Activated CD4-positive, alpha-beta memory T cell treated with anti-CD3 and anti-CD28 coated beads, Interleukin-2, amount 10 ng/mL, durations not matched to agents 7 days and 5 days (primary cell): ENCODE data around the gene PRSS23. TPM values are rescaled to one million over a fixed set of nuclear protein-coding genes. Genes with fewer than 3 reads are reported as not detected.

Experiments used
- CTCF ChIA-PET: fragments of 350-600 bp; sonication (Branson Sonifier 250); formaldehyde crosslinking; loops from one replicate; lab custom pipeline; 2021; ENCODE audit warnings: antibody characterized with exemption, inconsistent platforms; lab: Charles Lee
- POLR2A ChIA-PET: fragments of 350-600 bp; sonication (Branson Sonifier 250); formaldehyde crosslinking; loops from one replicate; lab custom pipeline; 2021; ENCODE audit warnings: antibody characterized with exemption; lab: Charles Lee
- DNase-seq: peaks from one replicate; pipeline ENCODE4 v3.0.0-alpha.2; 2020
- H3K27ac Mint-ChIP-seq: one replicate; pipeline ENCODE4 v1.8.0; 2021; ENCODE audit warnings: mild to moderate bottlenecking, mixed read lengths
- H3K27me3 Mint-ChIP-seq: one replicate; pipeline ENCODE4 v1.8.0; 2021; ENCODE audit warnings: mixed read lengths
- H3K36me3 Mint-ChIP-seq: one replicate; pipeline ENCODE4 v1.8.0; 2021; ENCODE audit warnings: low read depth, mixed read lengths
- H3K4me1 Mint-ChIP-seq: one replicate; pipeline ENCODE4 v1.8.0; 2021; ENCODE audit warnings: mixed read lengths
- H3K4me3 Mint-ChIP-seq: one replicate; pipeline ENCODE4 v1.8.0; 2021; ENCODE audit warnings: mild to moderate bottlenecking, mixed read lengths
- H3K9me3 Mint-ChIP-seq: one replicate; pipeline ENCODE4 v1.8.0; 2021; ENCODE audit warnings: mixed read lengths
- total RNA-seq, 2 experiments: library from RNA; stranded (reverse); gene quantifications; one replicate each; pipeline ENCODE4 v1.2.3, GENCODE V29; 2021

PRSS23 gene
- total RNA-seq, 2 experiments from 2014 or later, result 4.0 TPM

DNA sequence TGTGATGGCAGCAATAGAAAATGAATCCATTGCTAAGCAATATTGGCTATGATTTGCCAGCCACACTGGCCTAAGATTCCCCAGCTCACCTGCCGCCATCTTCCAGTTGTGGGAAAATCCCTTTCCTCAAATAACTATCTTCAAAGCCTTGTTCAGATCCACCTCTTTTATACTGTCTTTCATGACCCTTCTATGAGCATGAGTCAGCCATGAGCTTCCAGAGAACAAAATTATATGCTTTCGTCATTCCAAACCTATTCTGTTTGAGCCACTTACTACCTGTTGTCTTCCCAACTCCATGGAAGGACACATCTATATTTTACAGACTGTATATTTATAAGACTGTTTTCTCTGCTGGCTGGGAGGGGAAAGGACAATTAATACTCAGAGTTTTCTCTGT lies 25.0 kb upstream of the PRSS23 start:
- ChIA-PET CTCF (no interaction called here), POLR2A (no interaction called here)
- H3K4me3 Mint-ChIP-seq, result no peak overlapping the region
- H3K36me3 Mint-ChIP-seq, result no peaks in the 10 kb centered on the region
- H3K9me3 Mint-ChIP-seq, result no peaks in the 10 kb centered on the region
- H3K27me3 Mint-ChIP-seq, result peaks cover 35% of the 10 kb centered on the region
- no peak overlapping the region for H3K27ac Mint-ChIP-seq
- no peaks in the 10 kb centered on the region for H3K4me1 Mint-ChIP-seq
- no peak for DNase-seq

DNA sequence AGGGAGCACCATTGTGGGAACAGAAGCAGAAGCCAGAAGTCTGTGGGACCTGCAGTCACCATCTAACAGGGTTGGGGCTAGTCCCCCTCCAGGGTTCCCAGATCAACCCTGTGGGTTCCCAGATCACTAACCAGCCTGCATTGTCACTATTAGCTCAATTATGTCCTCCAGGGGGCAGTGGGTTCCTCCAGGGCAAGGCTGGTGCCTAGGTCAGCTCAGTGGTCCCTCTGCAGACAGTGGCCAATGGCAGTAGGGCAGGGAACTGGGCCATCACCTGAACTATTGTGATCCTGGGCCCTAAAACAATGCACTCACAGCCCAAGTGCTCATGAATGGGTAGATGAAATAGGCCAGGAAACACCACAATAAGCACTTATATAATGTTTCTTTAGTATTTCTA lies 18.8 kb upstream of the PRSS23 start:
- Mint-ChIP-seq H3K4me3 (no peak overlapping the region), H3K27ac (no peak overlapping the region), H3K36me3 (no peaks in the 10 kb centered on the region), H3K9me3 (no peaks in the 10 kb centered on the region), H3K4me1 (no peaks in the 10 kb centered on the region), H3K27me3 (peaks cover 30% of the 10 kb centered on the region)
- ChIA-PET POLR2A (no interaction called here), CTCF (interaction anchor here (1.6 kb wide), 1 partner anchor 18 kb away, joined by 4 read pairs; no protein-coding TSS in a partner anchor)
- no peak for DNase-seq

DNA sequence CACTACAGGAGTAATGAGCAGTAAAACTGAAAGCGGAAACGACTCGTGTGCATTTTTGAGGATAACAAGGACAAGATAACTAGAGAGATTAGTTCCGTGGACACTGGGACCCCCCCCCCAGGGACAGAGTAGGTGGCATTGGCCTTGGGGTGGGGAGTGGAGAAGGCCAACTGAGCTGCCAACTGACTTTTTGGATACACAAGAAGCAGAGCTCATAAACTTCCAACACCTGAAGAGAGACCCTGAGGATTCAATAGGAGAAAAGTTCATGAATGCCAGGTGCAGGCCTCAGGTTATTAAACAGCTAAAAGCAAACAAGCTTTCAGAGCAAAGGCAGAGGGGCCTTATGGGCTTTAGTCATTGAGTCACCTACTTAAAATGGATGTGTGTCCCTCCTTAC lies 17.6 kb upstream of the PRSS23 start:
- Mint-ChIP-seq H3K4me3 (no peak overlapping the region), H3K27ac (no peak overlapping the region), H3K9me3 (no peaks in the 10 kb centered on the region), H3K4me1 (no peaks in the 10 kb centered on the region), H3K36me3 (no peaks in the 10 kb centered on the region), H3K27me3 (peaks cover 37% of the 10 kb centered on the region)
- ChIA-PET POLR2A (no interaction called here), CTCF (interaction anchor here (1.6 kb wide), 1 partner anchor 17 kb away, joined by 4 read pairs; no protein-coding TSS in a partner anchor)
- no peak for DNase-seq

DNA sequence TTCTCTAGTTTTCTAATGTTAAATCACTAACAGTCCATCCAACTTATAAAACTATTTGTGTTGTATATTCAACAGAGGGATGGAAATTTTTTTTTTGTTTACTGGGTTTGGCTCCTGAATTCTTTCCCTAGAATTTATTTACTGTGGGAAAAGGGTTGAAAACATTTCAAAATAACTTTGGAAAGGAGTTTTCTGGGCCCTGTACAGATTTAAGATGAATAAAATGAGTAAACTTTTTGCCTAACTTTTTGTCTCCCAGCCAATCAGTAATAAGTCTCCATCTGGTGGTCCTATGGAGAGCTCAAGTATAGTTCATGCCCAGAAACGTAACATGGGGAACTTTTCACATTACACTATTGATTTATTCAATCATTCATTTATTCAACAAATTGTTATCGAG lies 16.7 kb upstream of the PRSS23 start:
- POLR2A ChIA-PET, result no interaction called here
- Mint-ChIP-seq H3K9me3 (no peaks in the 10 kb centered on the region), H3K36me3 (no peaks in the 10 kb centered on the region), H3K4me3 (no peak overlapping the region), H3K27ac (no peak overlapping the region), H3K4me1 (no peaks in the 10 kb centered on the region), H3K27me3 (peaks cover 36% of the 10 kb centered on the region)
- DNase-seq, result no peak
- CTCF ChIA-PET, result interaction anchor here (1.0 kb wide), 1 partner anchor 152 kb away, joined by 3 read pairs; no protein-coding TSS in a partner anchor

DNA sequence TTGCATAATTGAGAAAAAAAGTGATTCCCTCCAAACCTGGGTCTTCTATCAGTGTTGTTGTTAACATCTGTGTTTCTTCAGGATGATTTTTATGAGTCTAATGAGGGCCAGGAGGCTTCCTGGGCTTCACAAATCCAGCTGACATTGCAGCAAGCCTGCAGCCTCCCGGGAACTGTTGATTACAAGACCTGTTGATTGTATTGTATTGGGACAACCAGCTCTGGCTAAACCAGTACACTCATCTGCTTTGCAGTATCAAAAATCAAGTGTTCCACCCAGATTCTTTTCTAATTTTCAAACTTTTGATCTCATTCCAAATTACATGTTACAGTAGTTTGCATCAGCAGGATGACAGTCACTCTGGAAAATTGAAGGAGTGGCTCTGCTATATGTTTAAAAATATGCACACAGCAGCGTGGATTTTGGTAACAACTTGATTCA lies 16.1 kb upstream of the PRSS23 start:
- no peaks in the 10 kb centered on the region for H3K36me3 Mint-ChIP-seq
- H3K9me3 Mint-ChIP-seq, result no peaks in the 10 kb centered on the region
- no peak overlapping the region for H3K4me3 Mint-ChIP-seq
- DNase-seq, result no peak
- H3K27ac Mint-ChIP-seq, result no peak overlapping the region
- H3K4me1 Mint-ChIP-seq, result no peaks in the 10 kb centered on the region
- ChIA-PET CTCF (interaction anchor here (0.6 to 1.0 kb wide), 2 partner anchors 37 to 153 kb away, joined by 3 read pairs; no protein-coding TSS in a partner anchor), POLR2A (no interaction called here)
- H3K27me3 Mint-ChIP-seq, result peaks cover 38% of the 10 kb centered on the region

DNA sequence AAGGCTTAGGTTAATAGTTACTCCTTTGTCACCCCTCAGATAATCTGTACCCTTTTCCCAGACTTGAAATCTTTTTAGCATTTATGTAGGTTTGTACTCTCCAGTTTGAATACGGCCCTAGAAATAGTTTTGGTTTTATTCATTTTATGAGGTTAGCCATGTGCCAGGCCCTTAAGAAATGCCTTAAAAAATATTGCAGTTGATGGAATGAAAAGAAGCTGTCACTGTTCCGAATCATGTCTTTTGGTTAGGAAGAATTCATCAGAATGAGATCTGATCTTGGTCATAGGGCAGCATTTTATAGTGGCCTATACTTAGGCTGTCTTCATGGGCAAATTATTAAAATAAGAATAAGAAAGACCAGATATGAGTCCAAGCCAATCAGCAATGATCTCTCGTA lies 14.8 kb upstream of the PRSS23 start:
- ChIA-PET CTCF (no interaction called here), POLR2A (no interaction called here)
- no peaks in the 10 kb centered on the region for H3K4me1 Mint-ChIP-seq
- no peaks in the 10 kb centered on the region for H3K9me3 Mint-ChIP-seq
- H3K27me3 Mint-ChIP-seq, result peaks cover 39% of the 10 kb centered on the region
- no peak for DNase-seq
- H3K27ac Mint-ChIP-seq, result no peak overlapping the region
- no peaks in the 10 kb centered on the region for H3K36me3 Mint-ChIP-seq
- H3K4me3 Mint-ChIP-seq, result no peak overlapping the region

DNA sequence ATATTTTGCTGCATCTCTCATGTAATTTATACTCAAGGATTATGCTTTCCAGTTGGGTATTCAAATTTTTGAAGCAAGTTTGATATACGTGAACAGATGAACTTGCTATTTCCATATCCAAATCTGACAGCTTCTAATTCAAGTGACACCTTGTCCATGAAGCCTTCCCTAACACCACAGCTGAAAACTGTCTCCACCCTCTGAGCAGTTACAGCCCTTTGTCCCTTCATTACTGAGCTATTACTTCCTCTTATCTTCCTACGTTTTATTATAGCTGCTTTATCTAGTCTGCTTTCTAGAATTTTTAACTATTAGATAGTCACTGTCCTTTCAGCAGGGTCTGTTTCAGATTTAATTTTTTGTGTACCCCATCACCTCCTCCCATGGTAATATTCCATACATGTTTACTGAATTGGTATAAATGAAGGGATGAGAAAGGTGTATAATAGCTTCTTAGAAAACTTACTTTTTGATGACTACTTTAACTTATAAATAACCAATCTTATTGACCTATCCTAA lies 13.3 kb upstream of the PRSS23 start:
- Mint-ChIP-seq H3K27me3 (peaks cover 39% of the 10 kb centered on the region), H3K4me1 (no peaks in the 10 kb centered on the region), H3K36me3 (no peaks in the 10 kb centered on the region), H3K9me3 (no peaks in the 10 kb centered on the region), H3K27ac (no peak overlapping the region), H3K4me3 (no peak overlapping the region)
- DNase-seq, result no peak
- CTCF ChIA-PET, result interaction anchor here (0.9 kb wide), 1 partner anchor 19 kb away, joined by 3 read pairs; no protein-coding TSS in a partner anchor
- POLR2A ChIA-PET, result no interaction called here

DNA sequence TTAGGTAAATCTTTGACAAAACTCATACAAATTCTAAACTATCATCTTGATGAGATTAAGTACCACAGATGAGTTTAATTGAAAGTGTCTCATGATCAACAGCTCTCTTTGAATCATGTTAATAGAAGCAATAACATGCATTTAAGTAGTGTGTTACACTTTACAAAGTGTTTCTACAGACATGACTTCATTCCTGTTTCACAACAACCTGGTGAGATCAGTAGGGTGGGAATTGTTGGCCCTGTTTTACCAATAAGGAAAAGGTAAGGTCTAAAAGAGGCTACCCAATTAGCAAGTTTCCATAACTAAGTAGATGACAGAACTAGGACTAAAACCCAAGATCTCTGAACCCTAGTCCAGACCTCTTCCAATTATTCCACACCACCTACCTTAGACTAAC lies 12.7 kb upstream of the PRSS23 start:
- CTCF ChIA-PET, result no interaction called here
- no peak overlapping the region for H3K4me3 Mint-ChIP-seq
- POLR2A ChIA-PET, result no interaction called here
- H3K27me3 Mint-ChIP-seq, result peaks cover 44% of the 10 kb centered on the region
- no peaks in the 10 kb centered on the region for H3K9me3 Mint-ChIP-seq
- no peak overlapping the region for H3K27ac Mint-ChIP-seq
- H3K36me3 Mint-ChIP-seq, result no peaks in the 10 kb centered on the region
- no peak for DNase-seq
- no peaks in the 10 kb centered on the region for H3K4me1 Mint-ChIP-seq

DNA sequence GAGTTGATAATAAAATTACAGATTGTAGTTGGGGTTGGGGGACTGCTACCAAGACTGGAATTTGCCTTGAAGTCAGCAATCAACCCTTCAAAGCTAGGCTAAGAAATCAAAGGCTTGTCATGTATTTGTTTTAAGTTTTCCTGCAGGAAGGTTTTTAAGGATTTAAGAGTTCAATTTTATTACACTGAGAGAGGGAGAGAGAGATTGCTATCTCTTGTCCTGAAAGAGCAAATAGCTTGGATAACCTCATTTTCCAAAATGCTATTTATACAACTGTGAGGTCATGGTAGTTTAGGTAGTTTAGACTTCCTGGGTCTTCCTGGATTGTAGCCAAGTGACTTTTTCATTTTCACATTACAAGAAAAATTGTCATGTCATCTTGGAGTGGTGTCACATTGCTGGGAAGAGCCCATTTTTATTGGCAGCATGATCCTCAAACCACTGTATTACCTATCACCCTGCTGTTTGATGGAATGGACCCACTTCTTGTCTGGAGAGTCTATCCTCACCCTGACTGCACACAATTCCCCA lies 10.1 kb upstream of the PRSS23 start:
- no peaks in the 10 kb centered on the region for H3K9me3 Mint-ChIP-seq
- H3K4me3 Mint-ChIP-seq, result no peak overlapping the region
- no peaks in the 10 kb centered on the region for H3K36me3 Mint-ChIP-seq
- H3K27me3 Mint-ChIP-seq, result peaks cover 52% of the 10 kb centered on the region
- no peak overlapping the region for H3K27ac Mint-ChIP-seq
- CTCF ChIA-PET, result no interaction called here
- POLR2A ChIA-PET, result no interaction called here
- no peaks in the 10 kb centered on the region for H3K4me1 Mint-ChIP-seq
- no peak for DNase-seq

DNA sequence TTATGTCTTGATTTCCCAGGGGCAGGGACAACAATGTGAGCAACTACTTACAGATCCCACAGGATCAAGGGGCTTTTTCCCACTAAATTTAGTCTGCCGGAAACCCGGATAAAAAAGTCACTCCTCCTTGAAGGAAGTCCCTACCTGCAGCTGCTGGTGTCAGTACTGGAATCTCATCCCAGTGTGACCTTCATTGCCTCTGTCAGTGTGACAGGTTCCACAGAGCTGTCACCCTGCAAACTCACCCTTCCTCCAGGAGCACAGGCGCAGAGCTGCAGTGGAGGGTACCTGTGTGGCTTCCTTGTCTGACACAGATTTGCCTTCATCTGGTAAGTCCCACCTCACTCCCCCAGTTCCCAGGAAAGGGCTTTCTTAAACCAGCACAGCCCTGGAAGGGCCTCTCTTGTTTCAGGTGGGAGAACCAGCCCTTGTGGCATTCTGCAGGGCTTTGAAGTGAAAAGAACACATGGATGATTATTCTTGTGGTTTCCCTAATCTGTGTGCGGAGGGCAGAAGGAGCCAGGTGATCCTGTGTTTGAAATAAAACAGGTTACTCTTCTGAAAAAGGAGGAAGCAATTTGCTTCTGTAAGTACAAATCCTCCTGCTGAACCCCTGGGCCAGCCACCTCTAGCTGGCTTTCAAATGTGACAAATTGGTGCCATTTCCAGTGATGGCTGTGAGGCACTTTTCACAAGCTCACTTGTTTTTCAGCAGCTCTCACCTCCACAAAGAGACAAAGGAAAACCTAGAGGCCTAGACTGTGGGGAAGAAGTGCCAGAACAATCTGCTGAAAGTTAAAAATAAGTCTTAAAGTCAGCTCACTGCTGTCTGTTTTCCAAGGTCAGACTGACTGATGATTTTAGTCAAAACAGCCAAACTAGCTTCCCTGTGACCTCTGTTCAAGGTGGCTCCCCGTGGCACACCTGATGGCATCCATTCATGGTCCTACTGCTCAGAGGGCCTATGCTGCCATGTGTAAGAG lies 9.2 kb upstream of the PRSS23 start:
- DNase-seq, result no peak
- Mint-ChIP-seq H3K9me3 (no peaks in the 10 kb centered on the region), H3K4me1 (no peaks in the 10 kb centered on the region), H3K27ac (no peak overlapping the region), H3K27me3 (peaks cover 52% of the 10 kb centered on the region), H3K36me3 (no peaks in the 10 kb centered on the region), H3K4me3 (no peak overlapping the region)
- POLR2A ChIA-PET, result interaction anchor here (0.7 kb wide), 1 partner anchor 15 kb away, joined by 4 read pairs; no protein-coding TSS in a partner anchor
- CTCF ChIA-PET, result no interaction called here

DNA sequence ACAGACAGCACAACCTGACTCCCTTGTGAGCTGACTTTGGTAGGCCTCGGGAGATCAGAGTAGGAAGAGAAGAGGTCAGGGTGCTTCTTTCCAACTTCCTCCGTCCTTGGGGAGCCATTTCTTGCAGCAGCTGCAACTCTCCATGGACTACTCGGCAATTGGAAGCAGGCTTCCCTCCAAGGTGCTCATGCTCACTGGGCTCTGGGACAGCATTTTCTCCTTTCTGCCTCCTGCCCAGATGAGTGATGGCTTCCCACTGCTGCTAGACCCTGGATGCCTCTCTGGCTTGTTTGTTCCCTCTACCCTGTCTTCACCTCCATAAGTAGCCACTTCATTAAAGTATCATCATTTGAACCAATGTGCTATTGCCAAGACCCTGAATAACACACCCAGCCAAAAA lies 8.2 kb upstream of the PRSS23 start:
- ChIA-PET POLR2A (no interaction called here), CTCF (no interaction called here)
- no peak overlapping the region for H3K4me3 Mint-ChIP-seq
- DNase-seq, result no peak
- no peaks in the 10 kb centered on the region for H3K9me3 Mint-ChIP-seq
- no peak overlapping the region for H3K27ac Mint-ChIP-seq
- no peaks in the 10 kb centered on the region for H3K4me1 Mint-ChIP-seq
- H3K27me3 Mint-ChIP-seq, result peaks cover 49% of the 10 kb centered on the region
- H3K36me3 Mint-ChIP-seq, result no peaks in the 10 kb centered on the region

DNA sequence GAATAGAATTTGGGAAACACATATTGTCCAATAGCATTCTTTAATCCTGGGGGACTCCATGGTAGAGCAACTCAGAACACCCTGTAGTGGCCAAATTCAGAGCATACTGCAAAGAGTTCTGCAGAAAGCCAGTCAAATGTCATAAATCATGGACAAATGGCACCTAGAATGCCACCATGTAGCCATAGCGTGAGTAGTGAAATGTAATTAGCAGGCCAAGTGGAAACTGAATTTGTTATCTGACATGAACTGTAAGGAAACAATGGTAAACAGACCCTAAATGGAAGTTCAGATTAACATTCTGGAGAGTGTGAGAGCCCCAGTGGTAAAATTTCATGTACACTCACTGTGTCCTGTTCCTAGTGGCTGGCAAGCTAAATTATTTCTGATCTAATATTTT lies 7.0 kb upstream of the PRSS23 start:
- no peaks in the 10 kb centered on the region for H3K9me3 Mint-ChIP-seq
- ChIA-PET POLR2A (interaction anchor here (0.8 kb wide), 1 partner anchor 13 kb away, joined by 4 read pairs; no protein-coding TSS in a partner anchor), CTCF (no interaction called here)
- peaks cover 44% of the 10 kb centered on the region for H3K27me3 Mint-ChIP-seq
- no peak overlapping the region for H3K27ac Mint-ChIP-seq
- no peak for DNase-seq
- H3K36me3 Mint-ChIP-seq, result no peaks in the 10 kb centered on the region
- no peaks in the 10 kb centered on the region for H3K4me1 Mint-ChIP-seq
- H3K4me3 Mint-ChIP-seq, result no peak overlapping the region

DNA sequence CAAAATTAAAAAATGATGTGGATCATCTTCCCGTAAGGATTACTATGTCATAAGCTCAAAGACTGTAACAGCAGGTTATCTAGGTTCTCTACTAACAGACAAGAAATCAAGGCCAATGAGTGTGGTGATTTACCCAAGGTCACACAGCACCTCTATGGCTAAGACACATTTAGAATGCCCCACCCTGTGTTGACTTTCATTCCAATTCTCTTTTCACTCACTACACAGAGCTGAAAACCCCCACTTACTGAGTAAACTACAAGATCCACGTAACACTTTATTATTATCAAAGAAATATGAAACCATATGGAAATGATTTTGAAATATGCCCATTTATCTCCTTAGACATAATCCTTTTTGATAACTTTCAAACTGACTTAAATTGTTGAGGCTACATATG lies 4.8 kb upstream of the PRSS23 start:
- H3K4me3 Mint-ChIP-seq, result no peak overlapping the region

More for the DNA sequence above, 4.8 kb upstream of the PRSS23 start:
- H3K27ac Mint-ChIP-seq, result no peak overlapping the region
- H3K4me1 Mint-ChIP-seq, result peaks cover 2% of the 10 kb centered on the region
- DNase-seq, result no peak
- POLR2A ChIA-PET, result no interaction called here
- no peaks in the 10 kb centered on the region for H3K36me3 Mint-ChIP-seq
- peaks cover 42% of the 10 kb centered on the region for H3K27me3 Mint-ChIP-seq
- no peaks in the 10 kb centered on the region for H3K9me3 Mint-ChIP-seq
- CTCF ChIA-PET, result no interaction called here
